Mucosa of stomach (tissue), 1 donor: Measurements from ENCODE around the gene AGFG2.

Source experiments
- H3K27me3 ChIP-seq: one replicate; pipeline ENCODE4 v1.7.0; 2013; ENCODE audit warnings: mild to moderate bottlenecking, low read length; ENCODE audit not compliant: control insufficient read depth, insufficient read depth
- H3K36me3 ChIP-seq: one replicate; pipeline ENCODE4 v1.7.0; 2013; ENCODE audit warnings: low read length; ENCODE audit not compliant: control insufficient read depth, insufficient read depth
- H3K4me1 ChIP-seq: one replicate; pipeline ENCODE4 v1.7.0; 2013; ENCODE audit warnings: mild to moderate bottlenecking, low read length; ENCODE audit not compliant: control insufficient read depth, insufficient read depth
- H3K4me3 ChIP-seq: one replicate; pipeline ENCODE4 v1.7.0; 2013; ENCODE audit warnings: low read length
- H3K9ac ChIP-seq: one replicate; pipeline ENCODE4 v1.7.0; 2013; ENCODE audit warnings: mild to moderate bottlenecking, low read length, moderate library complexity
- H3K9me3 ChIP-seq: one replicate; pipeline ENCODE4 v1.7.0; 2013; ENCODE audit warnings: mild to moderate bottlenecking, low read length, moderate library complexity; ENCODE audit not compliant: control insufficient read depth
- donor health status: Pancreatic carcinoma.

The AGFG2 gene

DNA sequence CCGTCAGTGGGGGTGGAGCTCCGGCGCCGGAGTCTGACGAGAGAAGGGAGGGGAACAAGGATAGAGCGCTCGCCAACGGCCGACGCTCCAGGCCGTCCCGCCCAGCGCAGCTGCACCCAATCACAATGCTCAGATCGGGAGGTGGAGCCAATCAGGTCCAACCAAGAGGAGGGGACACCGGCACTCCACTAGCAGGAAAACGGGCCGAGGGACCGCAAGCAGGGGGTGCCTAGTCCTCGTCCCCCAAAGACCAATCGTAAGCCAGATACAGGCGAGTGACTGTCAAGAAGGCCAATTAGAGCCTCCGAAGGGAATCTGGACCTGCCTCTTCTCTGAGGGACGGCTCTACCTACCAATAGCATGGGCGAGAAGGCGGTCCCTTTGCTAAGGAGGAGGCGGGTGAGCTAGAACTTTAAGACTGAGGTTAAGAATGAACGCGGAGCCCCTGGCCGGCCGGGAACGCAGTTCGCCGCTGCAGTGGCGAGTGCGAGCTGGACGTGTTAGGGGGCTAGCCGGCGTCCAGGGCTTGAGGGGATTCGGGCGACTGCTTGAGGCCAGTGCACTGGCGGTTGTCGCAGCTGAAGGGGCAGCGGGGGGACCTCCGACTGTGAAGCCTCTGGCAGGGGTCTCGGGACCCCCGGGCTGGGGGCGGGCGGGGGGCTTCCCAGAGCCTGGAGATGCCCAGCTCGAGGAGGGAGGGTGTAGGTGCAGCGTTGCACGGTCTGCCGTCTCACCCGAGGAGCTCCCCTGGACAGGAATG is 47.4 kb downstream of the AGFG2 start, which contains the start of gene FBXO24:
FBXO24 (plus strand) TSS at position 63 of the 760 bp plus-strand sequence; CDS start at position 361, 298 bp downstream.
- peak within 1 kb of the TSS; percentile 66 for H3K4me3 ChIP-seq
- peaks cover 8% of the 10 kb centered on the region for H3K36me3 ChIP-seq
- peak within 1 kb of the TSS; percentile 84 for H3K9ac ChIP-seq
- H3K9me3 ChIP-seq, result no peaks in the 10 kb centered on the region
- peaks cover 39% of the 10 kb centered on the region for H3K4me1 ChIP-seq
- H3K27me3 ChIP-seq, result peaks cover 16% of the 10 kb centered on the region

DNA sequence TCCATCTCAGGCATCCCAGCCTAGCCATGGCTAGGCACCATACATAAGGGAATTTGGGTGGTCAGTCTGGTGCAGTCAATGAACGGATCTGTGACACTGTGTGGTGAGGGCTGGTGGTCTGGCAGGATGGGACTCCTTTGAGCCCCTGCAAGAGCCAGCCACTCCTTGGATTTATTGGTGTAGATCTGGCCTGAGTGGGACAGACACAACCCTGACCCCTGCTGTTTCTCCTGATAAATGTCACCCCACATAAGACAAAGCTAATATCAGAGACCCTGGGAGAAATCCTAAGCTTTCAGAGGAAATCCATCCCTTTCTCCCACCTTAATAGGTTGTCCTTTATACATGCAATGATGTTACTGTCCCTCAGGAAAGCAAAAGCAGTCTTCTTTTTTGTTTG is 49.4 kb downstream of the AGFG2 start:
- no peaks in the 10 kb centered on the region for H3K36me3 ChIP-seq
- no peaks in the 10 kb centered on the region for H3K9me3 ChIP-seq
- H3K4me3 ChIP-seq, result no peak overlapping the region
- no peak overlapping the region for H3K9ac ChIP-seq
- peaks cover 21% of the 10 kb centered on the region for H3K4me1 ChIP-seq
- H3K27me3 ChIP-seq, result peaks cover 16% of the 10 kb centered on the region

DNA sequence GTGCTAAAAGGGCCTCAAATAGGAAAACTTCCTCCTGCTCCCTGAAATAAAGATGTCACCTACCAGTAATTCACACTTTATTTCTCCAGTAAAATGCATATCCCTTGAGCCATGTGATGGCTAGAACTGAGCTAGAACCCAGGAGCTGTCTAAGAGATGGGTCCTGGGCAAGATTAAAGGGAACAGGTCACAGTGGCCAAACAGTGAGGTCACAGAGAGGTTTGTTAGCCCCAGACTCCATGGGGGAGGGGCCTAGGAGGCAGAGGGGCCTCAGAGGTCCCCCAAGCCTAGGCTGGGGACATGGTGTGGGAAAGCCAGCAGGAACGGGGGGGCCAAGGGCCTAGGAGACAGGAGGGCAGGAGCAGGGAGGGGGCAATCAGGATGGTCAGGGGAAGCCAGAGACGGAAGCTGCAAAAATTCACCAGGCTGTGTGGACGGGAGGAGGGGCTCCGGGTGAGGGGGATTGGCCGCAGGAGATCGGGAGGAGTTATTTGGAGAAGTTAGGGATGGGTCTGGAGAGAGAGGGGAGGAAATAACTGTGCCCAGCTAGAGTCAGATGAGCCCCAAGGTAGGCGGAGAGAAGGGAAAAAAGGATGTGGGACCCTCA is 50.4 kb downstream of the AGFG2 start:
- Histone ChIP-seq H3K4me1 (peaks cover 11% of the 10 kb centered on the region), H3K4me3 (no peak overlapping the region), H3K36me3 (no peaks in the 10 kb centered on the region), H3K9ac (peak overlapping the region; percentile 39), H3K27me3 (peaks cover 16% of the 10 kb centered on the region), H3K9me3 (no peaks in the 10 kb centered on the region)

DNA sequence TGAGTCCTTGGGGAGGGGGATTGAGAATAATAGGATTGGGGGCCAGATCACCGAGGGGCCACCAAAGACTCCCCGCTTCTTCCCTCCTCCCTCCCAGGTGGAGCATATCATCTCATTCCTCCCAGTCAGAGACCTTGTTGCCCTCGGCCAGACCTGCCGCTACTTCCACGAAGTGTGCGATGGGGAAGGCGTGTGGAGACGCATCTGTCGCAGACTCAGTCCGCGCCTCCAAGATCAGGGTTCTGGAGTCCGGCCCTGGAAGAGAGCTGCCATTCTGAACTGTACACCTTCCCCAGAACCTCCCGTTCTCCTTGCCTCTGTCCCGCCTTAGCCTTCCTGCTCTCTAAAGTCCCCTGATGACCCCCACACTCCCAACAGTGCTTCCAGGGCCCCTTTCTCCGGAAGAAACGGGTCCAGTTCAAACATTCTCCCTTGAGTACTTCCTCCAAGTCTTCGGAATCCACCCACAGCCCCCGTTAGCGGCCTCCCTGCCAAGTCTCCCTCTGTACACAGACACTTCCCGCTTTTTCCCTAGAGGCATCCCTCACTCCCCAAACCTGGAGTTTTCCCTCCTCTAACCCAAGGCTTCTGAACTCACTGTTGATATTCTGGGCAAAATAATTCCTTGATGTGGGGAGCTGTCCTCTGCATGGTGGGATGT is 51.2 kb downstream of the AGFG2 start:
- Histone ChIP-seq H3K36me3 (no peaks in the 10 kb centered on the region), H3K4me3 (no peak overlapping the region), H3K9me3 (no peaks in the 10 kb centered on the region), H3K4me1 (peaks cover 3% of the 10 kb centered on the region), H3K9ac (no peak overlapping the region), H3K27me3 (peaks cover 16% of the 10 kb centered on the region)

DNA sequence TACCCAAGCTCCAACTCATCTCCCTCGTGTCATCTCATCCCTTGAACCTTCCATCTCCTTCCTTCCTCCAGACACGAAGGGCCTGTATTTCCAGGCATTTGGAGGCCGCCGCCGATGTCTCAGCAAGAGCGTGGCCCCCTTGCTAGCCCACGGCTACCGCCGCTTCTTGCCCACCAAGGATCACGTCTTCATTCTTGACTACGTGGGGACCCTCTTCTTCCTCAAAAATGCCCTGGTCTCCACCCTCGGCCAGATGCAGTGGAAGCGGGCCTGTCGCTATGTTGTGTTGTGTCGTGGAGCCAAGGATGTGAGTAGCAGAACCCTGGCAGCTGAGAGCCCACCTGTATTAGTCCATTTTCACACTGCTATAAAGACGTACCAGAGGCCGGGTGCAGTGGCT is 52.6 kb downstream of the AGFG2 start:
- H3K9ac ChIP-seq, result no peak overlapping the region

DNA sequence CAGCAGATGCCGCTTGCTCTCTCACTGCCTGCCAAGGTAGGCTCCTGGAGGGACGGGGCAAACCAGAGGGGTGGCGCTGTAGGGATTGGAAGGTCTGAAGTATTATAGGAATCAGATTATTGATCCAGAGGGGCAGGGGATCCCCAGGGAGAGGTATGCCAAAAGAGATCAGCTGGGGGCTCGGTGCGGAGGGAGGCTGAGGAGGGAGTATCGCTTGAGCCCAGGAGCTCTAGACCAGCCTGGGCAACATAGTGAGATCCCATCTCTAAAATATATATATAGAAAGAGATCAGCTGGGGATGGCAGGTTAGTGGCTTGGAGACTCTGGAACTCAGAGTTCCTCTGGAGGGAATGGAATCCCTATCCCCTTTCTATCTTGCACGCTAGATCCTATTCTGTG is 56.2 kb downstream of the AGFG2 start:
- no peaks in the 10 kb centered on the region for H3K9me3 ChIP-seq
- H3K4me3 ChIP-seq, result no peak overlapping the region
- peaks cover 6% of the 10 kb centered on the region for H3K27me3 ChIP-seq
- H3K4me1 ChIP-seq, result no peaks in the 10 kb centered on the region
- H3K36me3 ChIP-seq, result no peaks in the 10 kb centered on the region
- H3K9ac ChIP-seq, result no peak overlapping the region

More for the DNA sequence above, 52.6 kb downstream of the AGFG2 start:
- Histone ChIP-seq H3K9me3 (no peaks in the 10 kb centered on the region), H3K4me1 (peaks cover 3% of the 10 kb centered on the region), H3K36me3 (no peaks in the 10 kb centered on the region), H3K27me3 (peaks cover 16% of the 10 kb centered on the region), H3K4me3 (no peak overlapping the region)

DNA sequence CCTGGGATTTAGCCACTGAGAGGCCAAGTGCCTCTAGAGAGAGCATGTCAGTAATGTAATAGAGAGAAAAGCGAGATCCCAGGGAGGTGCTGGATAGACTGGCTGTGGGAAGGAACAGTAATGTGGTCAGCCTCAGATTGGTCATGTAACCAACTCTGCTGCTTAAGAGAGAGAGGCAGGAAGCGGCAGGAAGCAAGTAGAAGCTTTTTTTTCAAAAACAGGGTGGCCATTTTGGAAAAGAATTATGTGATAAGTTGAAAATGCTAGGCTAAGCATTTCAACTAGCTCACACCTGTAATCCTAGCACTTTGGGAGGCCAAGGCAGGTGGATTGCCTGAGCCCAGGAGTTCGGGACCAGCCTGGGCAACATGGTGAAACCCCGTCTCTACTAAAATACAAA is 59.4 kb downstream of the AGFG2 start:
- Histone ChIP-seq H3K4me1 (peaks cover 4% of the 10 kb centered on the region), H3K36me3 (no peaks in the 10 kb centered on the region), H3K9ac (no peak overlapping the region), H3K4me3 (no peak overlapping the region), H3K9me3 (no peaks in the 10 kb centered on the region), H3K27me3 (no peaks in the 10 kb centered on the region)

DNA sequence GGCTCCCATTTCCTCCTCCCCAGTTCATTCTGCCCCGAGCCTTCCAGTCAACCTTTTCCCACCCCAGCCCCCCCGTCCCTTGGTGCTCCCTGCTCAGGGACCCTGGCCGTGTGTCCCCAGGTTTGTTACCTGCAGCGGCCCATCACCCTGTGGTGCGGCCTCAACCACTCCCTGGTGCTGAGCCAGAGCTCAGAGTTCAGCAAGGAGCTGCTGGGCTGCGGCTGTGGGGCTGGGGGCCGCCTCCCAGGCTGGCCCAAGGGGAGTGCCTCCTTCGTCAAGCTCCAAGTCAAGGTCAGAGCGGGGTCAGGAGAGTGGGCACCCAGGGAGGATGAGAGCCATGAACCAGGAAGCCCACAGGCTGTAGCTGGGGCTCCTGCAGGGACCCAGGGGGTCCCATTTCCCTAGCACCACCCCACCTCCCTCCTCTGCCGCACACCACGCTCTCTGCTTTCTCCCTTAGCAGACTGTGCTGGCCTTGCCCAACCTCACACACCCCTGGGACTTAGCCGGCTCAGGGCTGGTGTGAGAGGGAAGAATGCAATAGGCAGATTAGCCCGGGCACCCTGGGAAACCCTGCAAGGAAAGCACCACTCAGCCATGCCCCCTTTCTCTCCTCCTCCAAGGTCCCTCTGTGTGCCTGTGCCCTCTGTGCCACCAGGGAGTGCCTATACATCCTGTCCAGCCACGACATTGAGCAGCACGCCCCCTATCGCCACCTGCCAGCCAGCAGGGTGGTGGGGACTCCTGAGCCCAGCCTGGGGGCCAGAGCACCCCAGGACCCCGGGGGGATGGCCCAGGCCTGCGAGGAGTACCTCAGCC is 61.1 kb downstream of the AGFG2 start:
- Histone ChIP-seq H3K36me3 (no peaks in the 10 kb centered on the region), H3K9ac (no peak overlapping the region), H3K9me3 (no peaks in the 10 kb centered on the region), H3K4me3 (no peak overlapping the region), H3K27me3 (peaks cover 5% of the 10 kb centered on the region), H3K4me1 (peaks cover 13% of the 10 kb centered on the region)

DNA sequence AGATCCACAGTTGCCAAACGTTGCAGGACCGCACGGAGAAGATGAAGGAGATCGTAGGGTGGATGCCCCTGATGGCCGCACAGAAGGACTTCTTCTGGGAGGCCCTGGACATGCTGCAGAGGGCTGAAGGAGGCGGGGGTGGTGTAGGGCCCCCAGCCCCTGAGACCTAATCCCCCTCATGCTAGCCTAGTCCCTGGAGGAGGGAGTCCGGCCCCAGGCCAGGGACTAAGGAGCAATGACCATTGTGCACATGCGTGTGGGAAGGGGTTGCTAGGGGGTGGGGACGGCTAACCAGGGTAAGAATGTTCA is 61.7 kb downstream of the AGFG2 start:
- H3K36me3 ChIP-seq, result no peaks in the 10 kb centered on the region
- H3K9ac ChIP-seq, result no peak overlapping the region
- no peaks in the 10 kb centered on the region for H3K9me3 ChIP-seq
- H3K27me3 ChIP-seq, result peaks cover 10% of the 10 kb centered on the region
- H3K4me1 ChIP-seq, result peaks cover 17% of the 10 kb centered on the region
- no peak overlapping the region for H3K4me3 ChIP-seq

DNA sequence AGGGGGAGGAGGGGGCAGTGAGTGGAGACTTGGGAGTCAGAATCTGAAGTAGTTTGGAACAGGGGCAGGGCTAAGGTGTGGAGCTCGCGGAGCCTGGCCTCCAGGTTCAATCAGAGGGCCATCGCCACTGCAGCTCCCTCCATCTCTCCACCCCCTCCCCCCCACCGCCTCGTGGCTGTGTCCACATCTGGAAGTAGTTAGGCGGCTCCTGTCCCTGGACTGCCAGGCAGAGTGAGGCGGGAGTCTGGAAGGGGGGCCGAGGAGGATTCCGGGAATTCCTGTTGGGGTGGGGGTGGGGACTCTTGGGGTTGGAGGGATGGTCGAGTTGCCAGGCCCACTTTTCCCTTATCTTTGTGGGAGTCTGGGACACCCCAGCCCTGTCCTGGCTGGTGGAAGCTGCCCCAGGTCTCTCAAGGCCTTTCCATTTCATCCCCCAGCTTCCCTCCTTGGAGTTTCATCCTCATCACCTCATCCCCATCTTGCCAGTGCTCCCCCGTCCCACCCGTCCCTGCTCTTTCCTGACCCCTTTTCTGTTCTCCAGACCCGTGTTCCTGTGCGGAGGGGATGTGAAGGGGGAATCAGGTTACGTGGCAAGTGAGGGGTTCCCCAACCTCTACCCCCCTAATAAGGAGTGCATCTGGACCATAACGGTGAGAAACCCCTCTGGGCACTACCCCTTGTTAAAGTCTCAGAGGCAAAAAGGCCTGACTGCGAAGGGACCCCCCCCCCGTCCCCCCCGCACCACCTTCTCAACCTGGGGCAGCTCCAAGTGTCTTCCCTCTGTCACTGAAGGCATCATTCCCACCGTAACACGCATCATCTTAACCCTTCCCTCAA is 64.1 kb downstream of the AGFG2 start:
- Histone ChIP-seq H3K4me3 (no peak overlapping the region), H3K9me3 (no peaks in the 10 kb centered on the region), H3K27me3 (peaks cover 10% of the 10 kb centered on the region), H3K36me3 (no peaks in the 10 kb centered on the region), H3K4me1 (peaks cover 17% of the 10 kb centered on the region), H3K9ac (no peak overlapping the region)

DNA sequence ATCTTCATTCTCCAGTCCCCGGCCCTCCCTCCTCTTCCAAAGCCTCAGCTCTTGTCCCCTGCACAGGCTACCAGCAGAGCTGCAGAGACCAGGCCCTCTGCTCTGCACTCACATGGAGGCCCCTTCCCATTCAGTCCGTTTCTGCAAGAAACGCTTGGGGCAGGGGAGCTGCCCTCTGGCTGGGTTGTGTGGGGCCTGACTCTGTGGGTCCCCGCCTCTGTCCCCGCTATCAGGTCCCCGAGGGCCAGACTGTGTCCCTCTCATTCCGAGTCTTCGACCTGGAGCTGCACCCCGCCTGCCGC is 64.7 kb downstream of the AGFG2 start:
- H3K9me3 ChIP-seq, result no peaks in the 10 kb centered on the region
- no peak overlapping the region for H3K4me3 ChIP-seq
- peaks cover 10% of the 10 kb centered on the region for H3K27me3 ChIP-seq
- peak overlapping the region; percentile 28 for H3K9ac ChIP-seq
- H3K4me1 ChIP-seq, result peaks cover 17% of the 10 kb centered on the region
- H3K36me3 ChIP-seq, result no peaks in the 10 kb centered on the region
